Fibroblast of mammary gland (primary cell): ENCODE measurements around the gene ZKSCAN3.

ENCODE experiments used
- DNase-seq: peaks from one replicate; pipeline ENCODE4 v3.0.0-alpha.2; 2010; ENCODE audit warnings: low read depth
- H3K4me3 ChIP-seq: 2 replicates; pipeline ENCODE4 v1.5.1; 2011; ENCODE audit warnings: low read depth, mild to moderate bottlenecking, low read length, moderate library complexity; ENCODE audit not compliant: control insufficient read depth
- CTCF ChIP-seq: conservative IDR thresholded peaks from 2 replicates; pipeline ENCODE4 v1.5.1; 2011; ENCODE audit warnings: low read depth, low read length, inconsistent platforms; ENCODE audit not compliant: control insufficient read depth, insufficient read depth

Gene ZKSCAN3

GRCh38 chr6:28323813-28324424 is 25.8 kb upstream of the ZKSCAN3 start:
- no peak for TF ChIP-seq CTCF

GRCh38 chr6:28326371-28326948 is 23.3 kb upstream of the ZKSCAN3 start:
- no peak for DNase-seq
- no peak overlapping the region for H3K4me3 ChIP-seq
- no peak for TF ChIP-seq CTCF

More at GRCh38 chr6:28323813-28324424, 25.8 kb upstream of the ZKSCAN3 start:
- no peak overlapping the region for H3K4me3 ChIP-seq
- DNase-seq, result no peak

- TF ChIP-seq CTCF, result no peak
- H3K4me3 ChIP-seq, result no peak overlapping the region
- no peak for DNase-seq
Observed at GRCh38 chr6:28330041-28330440, 19.7 kb upstream of the ZKSCAN3 start.

GRCh38 chr6:28333047-28333446 is 16.7 kb upstream of the ZKSCAN3 start:
- no peak overlapping the region for H3K4me3 ChIP-seq

GRCh38 chr6:28333599-28334018 is 16.1 kb upstream of the ZKSCAN3 start:
- no peak for TF ChIP-seq CTCF
- H3K4me3 ChIP-seq, result no peak overlapping the region
- no peak for DNase-seq

More at GRCh38 chr6:28333047-28333446, 16.7 kb upstream of the ZKSCAN3 start:
- DNase-seq, result no peak
- TF ChIP-seq CTCF, result no peak

- no peak for TF ChIP-seq CTCF
- DNase-seq, result no peak
- no peak overlapping the region for H3K4me3 ChIP-seq
Observed at GRCh38 chr6:28334286-28335039, 15.3 kb upstream of the ZKSCAN3 start.
